Tibial nerve (tissue), 4 donors: Measurements from ENCODE around the gene EFCAB9. TPM values are rescaled to one million over a fixed set of nuclear protein-coding genes. Genes with fewer than 3 reads are reported as not detected.

Experiments
- DNase-seq, 2 donors: peaks; one replicate each; pipeline ENCODE4 v3.0.0-alpha.2; 2019; ENCODE audit warnings: low spot score in 2 of 2
- H3K27ac ChIP-seq, 4 donors: fragments of 200-600 bp; sonication (generic) in 3 of 4; one replicate each; pipeline ENCODE4 v1.5.1; 2017 to 2019; ENCODE audit warnings: mild to moderate bottlenecking in 1 of 4
- H3K27me3 ChIP-seq, 2 donors: fragments of 200-600 bp; sonication (generic) in 1 of 2; one replicate each; pipeline versions ENCODE4 v1.5.1 to v1.6.0; 2017 to 2019
- H3K36me3 ChIP-seq, 3 donors: fragments of 200-600 bp; sonication (generic); one replicate each; pipeline ENCODE4 v1.5.1; 2018 to 2019
- H3K4me1 ChIP-seq, 4 donors: fragments of 200-600 bp; sonication (generic) in 3 of 4; one replicate each; pipeline ENCODE4 v1.5.1; 2017 to 2019
- H3K4me3 ChIP-seq, 4 donors: fragments of 200-600 bp; sonication (generic) in 3 of 4; one replicate each; pipeline ENCODE4 v1.5.1; 2017 to 2019; ENCODE audit warnings: mild to moderate bottlenecking in 1 of 4, moderate library complexity in 1 of 4
- H3K9me3 ChIP-seq, 4 donors: fragments of 200-600 bp; sonication (generic) in 3 of 4; one replicate each; pipeline ENCODE4 v1.5.1; 2017 to 2019
- CTCF ChIP-seq, 5 experiments: fragments of 200-600 bp in 3 of 5; fragments of 450-650 bp in 2 of 5; sonication (generic) in 3 of 5; IDR thresholded peaks; one replicate each; pipeline ENCODE4 v1.5.1; 2016 to 2019; ENCODE audit warnings: antibody characterized with exemption in 5 of 5, mild to moderate bottlenecking in 3 of 5, moderate library complexity in 2 of 5
- EP300 ChIP-seq, 2 donors: sonication (generic); formaldehyde crosslinking; IDR thresholded peaks; one replicate each; pipeline ENCODE4 v1.6.1; 2017; ENCODE audit warnings: antibody characterized with exemption in 2 of 2, mild to moderate bottlenecking in 1 of 2
- POLR2A ChIP-seq, 2 donors: fragments of 450-650 bp; IDR thresholded peaks; one replicate each; pipeline ENCODE4 v1.6.1; 2017; ENCODE audit warnings: antibody characterized with exemption in 2 of 2, mild to moderate bottlenecking in 2 of 2, moderate library complexity in 2 of 2
- WGBS, 2 donors: methylation state at CpG; one replicate each; pipeline ENCODE4 v1.1.5; 2018; 5-methylcytosine and 5-hydroxymethylcytosine counted together
- total RNA-seq, 4 donors: library from RNA; depleted of rRNA; stranded (reverse); fragments of >200 nt; gene quantifications; one replicate each; pipeline ENCODE4 v1.1.0, GENCODE V29; 2016

The EFCAB9 gene
- total RNA-seq, 4 donors from 2014 or later = not detected

- no peaks in the 10 kb centered on the region for H3K27me3 ChIP-seq
- H3K9me3 ChIP-seq = no peaks in the 10 kb centered on the region
- no peak overlapping the region for H3K4me3 ChIP-seq
- H3K27ac ChIP-seq = no peak overlapping the region
- DNase-seq = no peak
- peaks cover 0 to 6% (median under 1%) of the 10 kb centered on the region in 4 donors for H3K4me1 ChIP-seq
- TF ChIP-seq EP300 (IDR thresholded peaks at IDR 0.05) = no peak
- TF ChIP-seq POLR2A (IDR thresholded peaks at IDR 0.05) = no peak
- TF ChIP-seq CTCF (IDR thresholded peaks at IDR 0.05) = no peak
- peaks cover 0 to 43% (median 0%) of the 10 kb centered on the region in 3 donors for H3K36me3 ChIP-seq
- 91 to 95% methylated on average over 1 of the region's 1 CpG for whole genome bisulfite sequencing, 2 donors
Measured at GRCh38 chr5:172229904-172230303, 35.9 kb downstream of the EFCAB9 start.

- Histone ChIP-seq H3K4me3 (no peak overlapping the region), H3K36me3 (peaks cover 0 to 41% (median 0%) of the 10 kb centered on the region in 3 donors), H3K4me1 (peaks cover 0 to 25% (median 13%) of the 10 kb centered on the region in 4 donors), H3K27me3 (no peaks in the 10 kb centered on the region), H3K27ac (no peak overlapping the region), H3K9me3 (no peaks in the 10 kb centered on the region)
- no peak for DNase-seq
- 95% methylated on average over 4 of the region's 4 CpGs for WGBS, 2 donors
- TF ChIP-seq CTCF (IDR thresholded peaks at IDR 0.05) = no peak
- no peak for TF ChIP-seq POLR2A (IDR thresholded peaks at IDR 0.05)
Measured at GRCh38 chr5:172234031-172234430, 40.1 kb downstream of the EFCAB9 start.

- DNase-seq = no peak
- Histone ChIP-seq H3K4me3 (no peak overlapping the region), H3K36me3 (peaks cover 0 to 37% (median 0%) of the 10 kb centered on the region in 3 donors), H3K27me3 (no peaks in the 10 kb centered on the region), H3K4me1 (peaks cover 0 to 25% (median 13%) of the 10 kb centered on the region in 4 donors), H3K27ac (peak overlapping the region in 1 of 4 donors; percentile 0), H3K9me3 (no peaks in the 10 kb centered on the region)
- 38 to 48% methylated on average over 4 of the region's 4 CpGs for WGBS, 2 donors
- no peak for TF ChIP-seq POLR2A (IDR thresholded peaks at IDR 0.05)
- TF ChIP-seq EP300 (IDR thresholded peaks at IDR 0.05) = no peak
- TF ChIP-seq CTCF (IDR thresholded peaks at IDR 0.05) = no peak
Measured at GRCh38 chr5:172235132-172235780, 41.3 kb downstream of the EFCAB9 start.

GRCh38 chr5:172235827-172236736 is 42.1 kb downstream of the EFCAB9 start:
- TF ChIP-seq POLR2A (IDR thresholded peaks at IDR 0.05) = no peak
- no peak for TF ChIP-seq CTCF (IDR thresholded peaks at IDR 0.05)
- no peak for TF ChIP-seq EP300 (IDR thresholded peaks at IDR 0.05)
- WGBS, 2 donors = 70 to 72% methylated on average over 3 of the region's 3 CpGs
- Histone ChIP-seq H3K9me3 (no peaks in the 10 kb centered on the region), H3K4me3 (no peak overlapping the region), H3K27ac (no peak overlapping the region), H3K27me3 (no peaks in the 10 kb centered on the region), H3K4me1 (peaks cover 0 to 25% (median 13%) of the 10 kb centered on the region in 4 donors), H3K36me3 (peaks cover 0 to 29% (median 0%) of the 10 kb centered on the region in 3 donors)
- DNase-seq = no peak

GRCh38 chr5:172238334-172238733 is 44.4 kb downstream of the EFCAB9 start:
- peaks cover 0 to 8% (median 0%) of the 10 kb centered on the region in 3 donors for H3K36me3 ChIP-seq
- no peaks in the 10 kb centered on the region for H3K27me3 ChIP-seq
- WGBS, 2 donors = 38 to 60% methylated on average over 1 of the region's 1 CpG
- H3K4me3 ChIP-seq = no peak overlapping the region
- TF ChIP-seq EP300 (IDR thresholded peaks at IDR 0.05) = no peak
- TF ChIP-seq POLR2A (IDR thresholded peaks at IDR 0.05) = no peak
- no peak for TF ChIP-seq CTCF (IDR thresholded peaks at IDR 0.05)
- no peaks in the 10 kb centered on the region for H3K9me3 ChIP-seq
- no peak overlapping the region for H3K27ac ChIP-seq
- DNase-seq = no peak
- H3K4me1 ChIP-seq = peaks cover 0 to 25% (median 13%) of the 10 kb centered on the region in 4 donors
